NCI-H2227 (cell line): ENCODE results near the gene LY6G6C.
"Not testable (repeated sequence)": the region's sequence is repeated elsewhere in the genome, so short reads cannot be mapped to it uniquely, and the experiment has no call there.

ENCODE experiments used
- DNase-seq: peaks from one replicate; lab custom pipeline; 2025; ENCODE audit not compliant: unreplicated experiment; lab: John Stamatoyannopoulos, UW

The LY6G6C gene

DNA sequence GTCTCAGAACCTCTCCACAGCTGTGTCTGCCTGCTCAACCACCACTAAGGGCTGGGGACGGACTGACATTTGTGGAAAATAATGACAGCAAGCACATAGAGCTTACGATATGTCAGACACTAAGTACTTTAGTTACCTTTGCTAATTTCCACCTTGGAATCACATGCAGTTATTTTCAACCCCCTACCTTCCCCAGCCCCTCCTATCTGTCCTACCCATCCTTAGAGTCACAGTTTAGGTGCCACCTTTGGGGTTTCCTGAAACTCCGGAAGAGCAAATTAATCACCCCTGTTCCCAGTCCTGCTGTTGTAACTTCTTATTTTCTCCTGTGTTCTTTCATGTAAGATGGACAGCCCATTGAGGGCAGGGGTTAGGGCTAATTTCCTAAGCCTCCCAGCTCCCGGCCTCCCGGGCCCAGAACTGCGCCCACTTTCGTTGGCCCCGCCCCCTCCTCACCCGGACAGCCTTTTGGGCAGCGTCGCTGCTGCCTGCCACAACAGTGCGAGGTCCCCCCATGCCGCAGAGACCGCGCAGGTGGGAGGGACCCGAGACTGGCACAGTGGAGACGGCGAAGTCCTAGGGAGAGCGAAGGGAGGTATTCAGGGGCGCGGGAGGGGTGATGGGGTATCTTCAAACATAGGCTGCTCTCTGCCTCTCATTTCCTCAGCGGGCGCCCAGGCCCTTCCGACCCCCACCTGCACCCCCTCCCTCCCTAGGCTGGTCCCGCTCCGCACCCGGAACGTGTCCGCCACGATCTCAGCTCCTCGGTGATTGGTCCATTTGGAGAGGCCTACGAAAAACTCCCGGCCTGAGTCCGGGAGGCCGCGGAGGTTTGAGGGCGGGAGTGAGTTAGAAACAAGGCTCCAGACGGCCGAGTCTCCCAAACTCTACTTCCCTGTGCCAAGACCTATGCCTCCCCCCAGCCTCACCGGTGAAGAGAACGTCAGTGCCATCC is 6.4 kb upstream of the LY6G6C start:
- DNase-seq: no peak

DNA sequence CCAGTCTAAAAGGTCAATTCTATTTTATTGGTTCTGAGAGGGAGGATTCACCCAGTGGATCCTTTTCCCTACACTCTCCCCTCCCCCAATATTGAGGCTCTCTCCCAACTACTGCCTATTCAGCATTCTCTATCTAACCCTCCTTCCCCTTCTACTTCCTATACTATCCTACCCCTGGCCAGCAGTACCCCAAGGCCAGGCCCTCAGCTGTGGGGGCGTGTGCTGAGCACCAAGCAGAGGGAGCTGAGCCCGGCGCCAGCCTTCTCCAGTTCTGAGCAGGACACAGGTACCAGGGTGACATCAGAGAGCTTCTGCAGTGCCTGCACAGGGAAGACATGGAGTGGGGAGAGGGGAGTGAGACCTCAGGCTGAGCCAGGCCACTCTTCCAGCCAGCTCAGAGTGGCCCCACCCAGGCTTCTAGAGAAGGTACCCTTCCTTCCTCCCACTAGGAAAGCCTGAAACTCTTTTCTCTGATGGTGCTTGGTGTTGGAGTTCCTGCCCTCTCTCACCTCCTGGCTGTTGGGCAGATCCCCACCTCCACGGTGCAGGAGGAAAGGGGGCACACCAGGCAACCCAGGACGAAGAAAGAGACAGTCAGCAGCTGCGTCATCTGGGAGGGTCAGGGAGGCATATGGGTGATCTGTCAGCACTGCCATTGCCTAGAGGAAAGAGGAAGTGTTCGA is 5.6 kb upstream of the LY6G6C start:
- no peak for DNase-seq

DNA sequence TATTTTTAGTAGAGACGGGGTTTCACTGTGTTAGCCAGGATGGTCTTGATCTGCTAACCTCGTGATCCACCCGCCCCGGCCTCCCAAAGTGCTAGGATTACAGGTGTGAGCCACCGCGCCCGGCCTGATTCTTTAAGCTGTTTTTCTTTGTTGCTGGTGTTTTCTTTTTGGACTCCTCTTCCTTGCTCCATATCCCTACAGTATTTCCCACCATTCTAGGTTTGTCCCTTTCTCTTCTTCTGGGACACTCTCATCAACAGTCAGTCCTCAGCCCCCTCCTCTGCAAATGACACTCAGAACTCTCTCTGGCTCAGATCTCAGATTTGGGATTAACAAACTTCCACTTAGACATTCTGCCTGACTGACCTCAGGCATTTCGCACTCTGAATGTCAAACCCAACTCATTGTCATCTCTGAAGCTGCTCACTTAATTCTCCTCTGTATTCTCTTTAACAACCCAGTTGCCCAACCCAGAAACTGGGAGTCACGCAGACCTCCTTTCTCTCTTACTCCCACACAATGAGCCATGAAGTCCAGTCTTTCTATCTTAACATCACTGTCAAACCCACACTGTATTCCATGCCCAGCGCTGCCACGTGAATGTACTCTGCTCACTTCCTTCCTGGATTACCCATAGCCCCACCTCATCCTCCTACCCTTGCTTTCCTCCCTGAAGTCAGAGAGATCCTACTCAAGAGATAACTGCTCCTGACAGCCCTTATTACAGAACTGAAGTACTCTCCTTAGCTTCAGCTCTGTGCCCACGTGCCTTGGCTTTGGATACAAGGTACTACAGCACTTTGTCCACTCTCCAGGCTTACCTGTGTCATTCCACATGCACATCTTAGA is 4.2 kb upstream of the LY6G6C start:
- no peak for DNase-seq

DNA sequence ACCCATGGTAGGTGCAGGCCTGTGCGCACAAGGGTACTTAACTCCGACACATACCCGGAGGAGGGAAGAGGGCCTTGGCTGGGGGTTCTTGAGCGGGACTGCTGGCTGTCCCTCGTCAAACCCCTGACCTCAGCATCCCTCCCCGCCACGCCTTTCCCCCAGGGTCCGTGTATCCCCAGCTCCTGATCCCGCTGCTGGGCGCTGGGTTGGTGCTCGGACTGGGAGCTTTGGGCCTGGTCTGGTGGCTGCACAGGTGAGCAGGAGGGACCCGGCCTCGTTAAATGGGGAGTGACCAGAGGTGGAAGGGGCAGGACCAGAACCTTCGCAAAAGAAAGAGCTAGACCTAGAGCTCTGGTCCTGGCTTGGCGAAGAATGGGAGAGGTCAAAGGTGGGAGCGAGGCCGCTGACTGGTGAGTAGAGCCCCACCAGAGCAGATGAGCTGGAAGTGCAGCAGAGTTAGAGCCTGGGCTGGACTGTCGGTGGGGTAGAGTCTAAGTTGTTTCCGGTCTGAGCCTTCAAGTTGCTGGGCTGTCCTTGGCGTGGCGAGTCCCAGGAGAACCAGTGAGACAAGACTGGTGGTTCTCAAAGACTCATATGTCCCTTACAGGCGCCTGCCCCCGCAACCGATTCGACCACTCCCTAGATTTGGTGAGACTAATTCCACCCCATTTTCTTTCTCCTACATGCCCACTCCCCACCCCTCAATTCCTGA is 2.6 kb upstream of the LY6G6C start:
- DNase-seq: no peak

DNA sequence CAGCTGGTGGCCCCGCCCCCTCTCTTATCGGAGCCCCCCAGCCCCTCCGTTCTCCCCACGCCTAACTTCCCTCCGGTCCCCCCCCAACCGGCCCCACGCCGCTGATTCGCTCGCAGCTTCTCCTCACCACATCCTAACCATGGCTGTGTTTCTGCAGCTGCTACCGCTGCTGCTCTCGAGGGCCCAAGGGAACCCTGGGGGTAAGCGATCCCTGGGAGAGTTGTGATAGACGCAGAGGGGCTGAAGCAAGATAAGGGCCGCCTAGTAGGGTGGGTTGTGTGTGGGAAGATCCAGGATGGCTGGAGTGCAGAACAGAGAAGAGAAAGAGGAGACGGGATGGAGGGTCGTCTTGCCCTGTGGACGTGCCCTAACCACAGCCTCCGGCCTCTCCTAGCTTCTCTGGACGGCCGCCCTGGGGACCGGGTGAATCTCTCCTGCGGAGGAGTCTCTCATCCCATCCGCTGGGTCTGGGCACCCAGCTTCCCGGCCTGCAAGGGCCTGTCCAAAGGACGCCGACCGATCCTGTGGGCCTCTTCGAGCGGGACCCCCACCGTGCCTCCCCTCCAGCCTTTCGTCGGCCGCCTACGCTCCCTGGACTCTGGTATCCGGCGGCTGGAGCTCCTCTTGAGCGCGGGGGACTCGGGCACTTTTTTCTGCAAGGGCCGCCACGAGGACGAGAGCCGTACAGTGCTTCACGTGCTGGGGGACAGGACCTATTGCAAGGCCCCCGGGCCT is 1.9 kb upstream of the LY6G6C start, which contains the start of gene MPIG6B:
Gene MPIG6B (plus strand): TSS at position 129 of the 735 bp plus-strand sequence. CDS start 11 bp downstream, at position 140.
- no peak for DNase-seq

DNA sequence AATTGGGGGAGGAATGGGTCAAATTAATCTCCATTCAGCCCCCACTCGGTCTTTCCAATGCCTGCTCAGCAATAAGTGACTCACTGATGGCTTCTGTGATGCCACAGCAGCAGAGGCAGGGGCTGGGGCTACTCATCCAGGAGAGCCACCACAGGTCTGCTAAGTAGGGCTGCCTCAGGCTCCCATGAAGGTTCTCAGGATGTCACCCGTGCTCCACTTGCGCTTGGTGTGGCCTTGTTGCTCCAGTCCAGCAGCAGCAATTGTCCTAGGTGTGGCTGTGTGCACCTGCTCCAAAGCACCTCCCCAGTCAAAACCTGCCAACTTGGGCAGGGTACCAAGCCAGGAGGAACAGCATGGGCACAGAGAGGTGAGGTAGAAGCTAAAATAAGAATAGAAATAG is 627 bp upstream of the LY6G6C start:
- DNase-seq: no peak

DNA sequence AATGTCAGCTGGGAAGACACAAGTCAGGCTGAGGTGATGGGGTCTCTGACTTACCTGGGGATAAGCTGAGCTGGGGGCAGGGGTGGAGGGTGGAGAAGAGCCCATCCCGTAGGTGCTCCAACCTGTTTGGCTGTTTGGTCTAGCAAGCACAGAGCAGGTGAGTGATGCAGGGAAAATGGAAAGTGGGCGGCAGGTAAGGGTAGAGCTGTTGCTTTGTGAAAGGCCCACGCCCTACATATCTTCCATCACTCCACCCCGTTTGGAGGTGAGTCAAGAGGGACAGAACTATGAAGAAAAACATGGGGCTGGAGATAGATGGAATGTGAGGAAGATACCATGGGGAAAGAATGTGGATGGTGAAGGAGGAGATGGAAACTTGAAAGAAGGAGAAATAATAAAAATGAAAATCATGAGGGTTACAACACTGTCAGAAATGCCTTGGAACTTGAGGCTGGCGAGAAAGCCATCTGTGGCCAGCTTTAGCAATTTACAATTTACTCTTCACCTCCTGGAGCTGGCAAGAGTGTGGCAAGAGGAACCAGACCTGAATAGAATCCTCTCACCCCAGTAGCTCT is 1.3 kb downstream of the LY6G6C start:
- no peak for DNase-seq

DNA sequence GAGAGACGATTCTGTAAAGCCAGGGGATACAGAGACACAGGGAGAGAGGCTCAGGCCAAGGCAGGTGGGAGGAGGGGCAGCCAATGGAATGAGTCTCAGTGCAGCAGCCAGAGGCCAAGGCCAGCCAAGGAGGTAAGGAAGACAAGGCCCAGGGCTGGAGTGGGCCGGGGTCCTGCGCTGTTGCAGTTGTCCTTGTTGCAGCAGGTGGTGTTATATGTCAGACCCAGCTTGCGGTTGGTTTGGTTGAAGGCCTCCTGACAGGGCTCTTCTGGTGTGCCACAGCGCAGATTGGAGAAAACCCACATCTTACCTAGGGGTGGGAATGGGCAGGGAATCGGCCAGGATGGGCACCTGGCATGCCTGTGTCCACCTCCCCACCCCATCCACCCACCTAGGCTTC is 2.5 kb downstream of the LY6G6C start:
- DNase-seq: no peak

DNA sequence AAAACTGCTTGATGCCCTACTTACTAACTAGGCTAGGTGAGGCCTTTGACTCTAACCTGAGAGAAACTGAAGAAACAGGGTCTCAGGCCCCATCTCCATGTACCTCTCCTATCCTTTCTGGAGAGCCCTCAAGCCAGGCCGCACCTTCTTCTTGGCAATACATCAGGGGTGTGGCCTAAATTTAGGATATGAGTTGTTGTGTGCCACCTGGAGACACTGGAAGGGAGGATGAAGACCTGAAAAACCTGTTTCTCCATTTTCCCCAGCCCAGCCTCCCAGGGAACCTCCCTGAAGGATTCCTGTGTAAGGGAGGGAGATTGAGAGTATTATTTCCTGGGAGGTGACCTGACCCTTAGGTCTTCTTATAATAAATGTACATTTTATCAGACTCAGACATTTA is 3.3 kb downstream of the LY6G6C start:
- DNase-seq: no peak

DNA sequence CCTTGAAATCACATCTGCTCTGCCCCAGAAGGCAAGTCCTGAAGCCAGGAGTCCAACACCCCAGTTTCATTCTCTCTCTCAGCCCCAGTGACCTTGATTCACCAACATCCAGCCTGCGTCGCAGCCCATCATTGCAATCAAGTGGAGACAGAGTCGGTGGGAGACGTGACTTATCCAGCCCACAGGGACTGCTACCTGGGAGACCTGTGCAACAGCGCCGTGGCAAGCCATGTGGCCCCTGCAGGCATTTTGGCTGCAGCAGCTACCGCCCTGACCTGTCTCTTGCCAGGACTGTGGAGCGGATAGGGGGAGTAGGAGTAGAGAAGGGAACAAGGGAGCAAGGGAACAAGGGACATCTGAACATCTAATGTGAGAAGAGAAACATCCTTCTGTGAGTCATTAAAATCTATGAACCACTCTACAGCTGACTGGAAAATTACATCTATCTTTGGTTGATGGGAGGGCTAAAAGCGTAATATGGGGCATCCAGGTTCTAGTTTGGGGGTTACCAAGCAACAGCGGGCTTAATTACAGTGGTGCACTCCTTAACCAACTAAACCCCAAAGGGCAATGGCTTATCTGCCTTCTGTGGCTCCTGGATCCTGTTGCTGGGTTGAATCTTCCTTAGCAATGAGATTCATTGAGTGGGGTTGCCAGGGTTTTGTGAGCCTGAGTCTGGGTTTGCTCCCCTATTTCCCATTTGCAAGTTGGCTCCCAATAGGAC is 3.9 kb downstream of the LY6G6C start:
- peak; percentile 29 for DNase-seq

DNA sequence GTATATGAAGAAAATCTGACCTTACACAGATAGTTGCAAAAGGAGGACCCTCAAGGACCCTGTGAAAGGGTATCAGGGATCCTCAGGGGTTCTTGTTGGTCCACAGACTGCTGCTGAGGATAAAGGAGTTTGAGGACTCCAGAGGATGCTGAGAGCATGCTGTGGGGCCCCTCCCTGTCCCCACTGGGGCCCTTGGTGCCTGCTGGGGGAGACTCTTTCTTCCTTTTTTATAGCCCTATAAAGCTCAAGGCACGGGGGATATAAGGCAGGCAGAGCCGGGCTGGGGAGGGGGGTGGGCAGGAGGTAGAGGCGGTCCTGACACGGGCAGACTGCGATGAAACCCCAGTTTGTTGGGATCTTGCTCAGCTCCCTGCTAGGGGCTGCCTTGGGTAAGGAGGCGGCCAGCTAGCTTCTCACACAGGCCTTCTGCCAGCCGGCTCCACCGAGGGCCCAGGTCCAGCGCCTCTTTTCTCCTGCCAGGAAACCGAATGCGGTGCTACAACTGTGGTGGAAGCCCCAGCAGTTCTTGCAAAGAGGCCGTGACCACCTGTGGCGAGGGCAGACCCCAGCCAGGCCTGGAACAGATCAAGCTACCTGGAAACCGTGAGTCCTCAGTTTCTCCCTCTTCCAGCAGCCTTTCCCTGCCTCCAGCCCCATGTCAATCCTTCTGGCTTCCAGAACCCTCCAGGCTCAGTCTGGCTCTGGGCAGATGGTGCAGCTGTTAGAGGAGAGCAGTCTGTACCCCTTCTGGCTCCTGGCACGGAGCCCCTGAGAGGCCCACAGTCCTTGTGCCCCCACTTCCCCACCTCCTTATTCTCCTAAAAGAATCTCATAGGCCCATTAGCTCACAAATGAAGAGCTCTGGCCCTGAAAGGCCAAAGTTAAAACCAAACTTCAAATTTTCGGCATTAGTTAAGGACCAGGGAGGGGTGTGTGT is 6.3 kb downstream of the LY6G6C start, which contains the start of gene LY6G6D:
Gene LY6G6D (plus strand): TSS at position 327 of the 937 bp plus-strand sequence. CDS start 8 bp downstream, at position 335.
- no peak for DNase-seq

DNA sequence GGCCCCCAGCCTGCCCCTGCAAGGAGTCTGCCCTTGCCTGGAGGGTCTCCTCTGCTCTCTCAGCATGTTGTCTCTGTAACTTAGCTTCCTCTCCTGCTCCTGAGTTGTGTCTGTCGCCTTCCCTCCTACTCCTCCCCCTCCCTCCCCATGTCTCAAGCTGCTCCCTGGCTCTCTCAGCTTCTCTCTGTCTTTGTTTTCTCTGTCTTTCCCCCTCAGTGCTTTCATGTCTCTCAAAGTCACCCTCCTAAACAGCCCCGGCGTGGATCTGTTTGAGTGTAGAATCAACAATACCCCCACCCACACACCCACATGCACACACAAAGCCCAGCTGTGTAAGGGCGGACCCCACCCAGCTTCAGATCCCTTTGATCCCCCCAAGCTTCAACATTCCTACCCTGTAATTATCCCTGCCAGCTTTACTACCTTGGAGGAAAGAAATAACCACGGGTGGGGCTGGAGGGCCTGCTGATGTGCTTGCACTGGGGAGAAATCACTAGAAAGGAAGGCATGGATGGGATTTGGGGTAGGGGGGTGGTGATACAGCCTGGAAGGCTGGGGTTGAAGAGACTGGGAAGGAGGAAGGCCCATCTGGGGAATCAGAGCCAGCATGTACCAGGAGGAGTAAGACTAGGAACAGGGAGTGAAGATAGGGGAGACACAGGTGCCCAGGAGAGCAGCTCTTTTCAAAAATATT is 7.4 kb downstream of the LY6G6C start:
- DNase-seq: peak; percentile 80

DNA sequence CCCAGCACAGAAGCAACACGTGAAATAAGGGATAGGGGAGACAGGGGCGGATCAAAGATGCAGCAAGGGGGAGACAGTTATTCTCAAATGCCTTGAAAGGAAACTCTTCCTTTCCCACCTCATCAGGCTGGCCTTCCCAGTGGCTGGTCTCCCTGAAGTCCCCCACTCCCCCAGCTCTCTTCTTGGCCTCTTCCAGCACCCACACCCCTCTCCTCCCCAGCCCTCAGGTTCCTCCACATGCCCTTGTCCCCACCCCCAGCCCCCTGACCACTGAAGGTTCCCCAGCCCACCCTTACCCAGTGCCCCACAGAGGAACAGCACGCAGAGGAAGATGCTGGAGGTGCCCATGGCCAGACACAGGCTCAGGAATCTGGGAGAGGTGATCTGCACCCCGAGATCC is 8.1 kb downstream of the LY6G6C start:
- no peak for DNase-seq

DNA sequence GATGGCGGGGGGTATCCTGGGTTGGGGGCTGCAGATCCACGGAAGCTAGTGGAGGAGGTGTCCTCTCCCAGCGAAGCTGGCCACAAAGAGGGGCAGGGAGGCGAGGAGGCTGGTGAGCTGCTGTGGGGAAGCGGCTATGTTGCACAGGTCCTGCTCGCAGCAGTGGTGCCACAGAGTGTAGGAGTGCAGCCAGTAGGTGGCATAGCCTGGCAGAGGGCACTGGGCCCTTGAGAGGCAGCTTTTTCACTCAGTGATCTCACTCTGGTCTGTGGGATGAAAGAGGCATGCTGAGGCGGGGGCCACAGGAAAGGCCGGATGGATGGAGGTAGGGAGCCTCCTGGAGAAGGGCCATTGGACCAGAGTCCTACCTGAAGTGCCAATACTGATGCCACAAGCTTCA is 9.2 kb downstream of the LY6G6C start:
- DNase-seq: no peak

DNA sequence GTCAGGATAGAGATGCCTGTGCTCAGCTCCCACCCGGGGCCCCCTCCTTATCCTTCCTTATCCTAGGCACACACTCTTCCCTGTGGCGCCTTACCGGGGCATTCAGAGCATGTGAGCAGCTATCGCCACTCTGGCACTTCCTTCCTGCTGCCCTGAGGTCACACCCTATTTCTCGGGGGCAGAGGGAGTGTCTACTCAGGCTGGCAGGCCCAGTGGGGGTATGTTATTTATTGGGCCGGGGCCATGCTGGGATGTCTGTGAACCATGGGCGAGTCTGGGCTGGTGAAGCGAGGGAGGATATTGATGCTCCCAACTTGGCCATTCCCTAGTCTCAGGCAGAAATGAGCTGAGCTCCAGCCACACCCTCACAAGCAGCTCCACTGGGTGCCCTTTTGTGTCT is 10.3 kb downstream of the LY6G6C start:
- DNase-seq: no peak

DNA sequence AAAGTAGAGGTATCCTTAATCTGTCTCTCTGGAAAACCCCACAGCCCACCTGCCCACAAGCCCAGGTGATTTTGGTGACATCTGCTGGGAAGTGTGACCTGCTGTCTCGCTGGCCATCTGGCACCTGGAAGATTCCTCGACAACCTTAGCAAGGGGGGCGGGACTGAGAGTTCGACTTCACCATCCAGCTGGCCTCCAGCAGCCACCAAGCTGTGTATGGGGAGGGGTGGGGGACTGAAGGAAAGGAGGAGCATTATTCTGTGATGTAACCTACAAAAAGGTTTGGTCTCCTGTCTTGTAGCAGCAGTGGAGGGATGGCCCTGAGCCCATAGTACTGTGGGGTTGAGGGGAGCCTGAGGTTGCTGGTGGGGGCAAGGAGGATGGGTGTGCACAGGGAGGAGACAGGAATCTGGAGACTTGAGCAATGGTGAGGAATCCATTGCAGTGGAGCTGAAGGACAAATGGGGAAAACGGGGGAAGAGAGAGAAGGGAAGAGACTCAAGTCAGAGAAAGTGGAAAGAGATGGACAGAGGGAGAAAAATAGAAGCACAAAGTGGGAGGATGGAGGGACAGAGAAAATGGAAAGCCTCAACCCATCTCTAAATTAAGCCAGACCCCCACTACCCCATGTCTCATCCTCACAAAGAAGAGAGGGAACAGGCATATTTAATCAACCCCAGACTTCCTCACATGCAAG is 10.9 kb downstream of the LY6G6C start:
- no peak for DNase-seq

DNA sequence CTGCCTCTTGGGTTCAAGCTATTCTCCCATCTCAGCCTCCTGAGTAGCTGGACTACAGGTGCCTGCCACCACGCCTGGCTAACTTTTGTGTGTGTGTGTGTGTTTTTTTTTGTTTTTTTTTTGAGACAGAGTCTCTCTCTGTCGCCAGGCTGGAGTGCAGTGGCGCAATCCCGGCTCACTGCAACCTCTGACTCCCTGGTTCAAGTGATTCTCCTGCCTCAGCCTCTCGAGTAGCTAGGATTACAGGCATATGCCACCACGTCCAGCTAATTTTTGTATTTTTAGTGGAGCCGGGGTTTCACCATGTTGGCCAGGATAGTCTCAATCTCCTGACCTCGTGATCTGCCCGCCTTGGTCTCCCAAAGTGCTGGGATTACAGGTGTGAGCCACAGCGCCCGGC is 12.4 kb downstream of the LY6G6C start:
- DNase-seq: not testable (repeated sequence)
